Measurements from ENCODE around the gene NFS1.

NFS1 gene

DNA sequence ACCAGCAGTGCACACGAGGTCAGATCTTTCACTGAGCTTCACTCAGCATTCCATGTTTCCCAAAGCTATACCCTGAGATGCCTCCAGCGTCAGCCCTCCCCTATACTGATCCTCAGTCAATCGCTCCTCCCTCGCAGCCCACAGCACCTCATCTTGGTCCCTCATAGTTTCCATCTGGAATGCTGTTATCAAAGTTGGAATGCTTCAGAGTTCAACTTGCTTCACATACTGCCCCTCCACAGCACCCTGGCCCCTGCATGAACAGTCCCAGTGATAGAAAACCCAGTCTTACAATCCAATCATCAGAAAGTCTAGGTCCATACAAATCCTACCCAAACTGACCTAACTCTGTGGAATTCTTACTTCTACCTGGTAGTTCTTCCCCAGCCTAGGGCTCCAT, 63.5 kb downstream of the NFS1 start:
- DNase-seq: no peak

- DNase-seq: no peak
Observed at GRCh38 chr20:35632539-35633115, 66.5 kb downstream of the NFS1 start.

GRCh38 chr20:35630636-35631035, 68.5 kb downstream of the NFS1 start:
- DNase-seq: no peak

DNA sequence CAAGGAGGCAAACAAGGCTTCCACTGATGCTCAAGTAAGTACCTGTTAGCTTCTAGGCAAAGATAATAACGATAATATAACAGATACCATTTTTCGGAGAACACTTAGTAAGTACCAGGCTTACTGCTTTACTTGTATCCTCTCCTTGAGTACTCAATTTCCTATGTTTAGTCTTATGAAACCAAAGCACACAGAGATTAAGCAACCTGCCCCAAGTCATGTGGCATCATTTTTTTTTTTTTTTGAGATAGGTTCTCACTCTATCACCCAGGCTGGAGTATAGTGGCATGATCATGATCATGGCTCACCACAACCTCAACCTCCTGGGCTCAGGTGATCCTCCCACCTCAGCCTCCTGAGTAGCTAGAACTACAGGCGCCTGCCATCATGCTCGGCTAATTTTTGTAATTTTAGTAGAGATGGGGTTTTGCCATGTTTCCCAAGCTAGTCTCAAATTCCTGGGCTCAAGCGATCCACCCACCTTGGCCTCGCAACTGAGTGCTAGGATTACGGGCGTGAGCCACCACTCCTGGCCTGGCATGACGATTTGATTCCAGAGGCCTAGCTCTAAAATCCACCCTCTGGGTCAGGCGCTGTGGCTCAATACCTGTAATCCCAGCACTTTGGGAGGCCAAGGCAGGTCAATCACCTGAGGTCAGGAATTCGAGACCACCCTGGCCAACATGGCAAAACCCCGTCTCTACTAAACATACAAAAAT, 69.6 kb downstream of the NFS1 start:
- DNase-seq: no peak

- DNase-seq: no peak
Observed at GRCh38 chr20:35627121-35627520, 72.0 kb downstream of the NFS1 start.

GRCh38 chr20:35626386-35627001, 72.7 kb downstream of the NFS1 start:
- DNase-seq: no peak

DNA sequence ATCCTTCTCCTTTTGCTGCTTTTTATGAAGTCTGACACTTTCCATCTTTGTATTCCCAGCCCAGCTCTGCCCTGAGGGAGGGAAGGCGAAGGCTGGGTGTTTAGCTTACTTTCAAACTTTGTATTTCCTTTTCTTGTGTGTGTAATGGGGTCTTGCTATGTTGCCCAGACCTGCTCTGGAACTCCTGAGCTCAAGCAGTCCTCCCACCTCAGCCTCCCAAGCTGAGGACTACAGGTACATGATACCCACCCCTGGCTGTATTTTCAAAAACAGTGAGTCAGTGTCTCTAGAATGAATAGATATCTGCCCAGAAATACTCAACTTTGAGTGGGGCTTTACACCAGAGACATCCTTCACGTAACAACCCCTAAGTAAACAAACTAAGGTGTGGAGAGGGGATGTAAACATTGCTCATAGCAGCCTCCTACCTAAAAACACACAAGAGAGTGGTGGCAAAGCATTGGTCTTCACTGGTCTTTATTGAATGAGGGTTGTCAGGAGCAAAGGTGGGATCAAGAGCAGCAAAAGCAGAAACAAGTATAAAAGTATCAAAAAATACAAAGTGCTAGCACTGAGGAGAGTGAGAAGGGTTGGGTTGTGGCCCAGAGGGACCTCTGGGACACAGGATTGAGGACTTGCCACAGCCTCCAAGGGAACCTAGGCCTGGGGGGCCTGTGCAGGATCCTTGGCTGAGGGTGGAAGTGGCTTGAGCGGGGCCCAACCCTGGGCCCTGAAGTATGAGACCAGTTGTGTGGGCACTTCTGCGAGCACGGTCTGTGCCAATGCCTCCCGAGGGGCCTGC, 73.4 kb downstream of the NFS1 start:
- no peak for DNase-seq

GRCh38 chr20:35621560-35621946, 77.6 kb downstream of the NFS1 start:
- DNase-seq: no peak

GRCh38 chr20:35620818-35621559, 78.2 kb downstream of the NFS1 start:
- DNase-seq: no peak

- DNase-seq: peak; percentile 23 to 68 (median 48)
Observed at GRCh38 chr20:35619196-35620095, 79.7 kb downstream of the NFS1 start.

GRCh38 chr20:35618263-35619131, 80.7 kb downstream of the NFS1 start:
- no peak for DNase-seq

Measured in activated naive CD4-positive, alpha-beta T cell (primary cell).